HG03064 (cell line): ENCODE data around the gene ZNF554.
"Not testable (repeated sequence)": the region's sequence is repeated elsewhere in the genome, so short reads cannot be mapped to it uniquely, and the experiment has no call there.

Source experiments
- ATAC-seq: cut with Tn5 transposase; IDR thresholded peaks from one replicate; pipeline ENCODE4 v1.9.1; 2021; ENCODE audit warnings: low read depth; ENCODE audit not compliant: unreplicated experiment

The ZNF554 gene

GRCh38 chr19:2806736-2807378 is 12.8 kb upstream of the ZNF554 start:
- ATAC-seq = no peak

GRCh38 chr19:2807379-2808128 is 12.1 kb upstream of the ZNF554 start:
- ATAC-seq = no peak

- no peak for ATAC-seq
Measured at GRCh38 chr19:2808129-2808941, 11.3 kb upstream of the ZNF554 start.

GRCh38 chr19:2809387-2810140 is 10.1 kb upstream of the ZNF554 start:
- ATAC-seq = no peak

- ATAC-seq = no peak
Measured at GRCh38 chr19:2810141-2811091, 9.3 kb upstream of the ZNF554 start.

GRCh38 chr19:2811221-2811722 is 8.4 kb upstream of the ZNF554 start:
- no peak for ATAC-seq

- no peak for ATAC-seq
Measured at GRCh38 chr19:2811735-2812413, 7.8 kb upstream of the ZNF554 start.

- ATAC-seq = no peak
Measured at GRCh38 chr19:2812414-2813234, 7.0 kb upstream of the ZNF554 start.

GRCh38 chr19:2813235-2814160 is 6.2 kb upstream of the ZNF554 start:
- ATAC-seq = no peak

GRCh38 chr19:2814426-2814825 is 5.2 kb upstream of the ZNF554 start:
- ATAC-seq = no peak

GRCh38 chr19:2815191-2815614 is 4.5 kb upstream of the ZNF554 start:
- no peak for ATAC-seq

- ATAC-seq = no peak
Measured at GRCh38 chr19:2815923-2816322, 3.7 kb upstream of the ZNF554 start.

GRCh38 chr19:2816641-2817040 is 3.0 kb upstream of the ZNF554 start:
- ATAC-seq = no peak

GRCh38 chr19:2817237-2817829 is 2.3 kb upstream of the ZNF554 start:
- not testable (repeated sequence) for ATAC-seq

- no peak for ATAC-seq
Measured at GRCh38 chr19:2820112-2820702, 539 bp downstream of the ZNF554 start.

- ATAC-seq = no peak
Measured at GRCh38 chr19:2822846-2823245, 3.2 kb downstream of the ZNF554 start.
